BJ (cell line): ENCODE measurements around the gene PPP1R12B. TPM values are rescaled to one million over a fixed set of nuclear protein-coding genes. Genes with fewer than 3 reads are reported as not detected.

Experiments
- CTCF ChIA-PET: fragments of 350-600 bp; formaldehyde crosslinking; extraction: SDS; loops from one replicate; lab custom pipeline; 2021; ENCODE audit warnings: antibody characterized with exemption, inconsistent platforms; lab: Yijun Ruan, JAX
- POLR2A ChIA-PET: fragments of 300-600 bp; sonication (Branson Sonifier 250); formaldehyde crosslinking; extraction: SDS; loops from one replicate; lab custom pipeline; 2021; ENCODE audit warnings: antibody characterized with exemption; lab: Charles Lee
- DNase-seq: peaks from one replicate; pipeline ENCODE4 v3.0.0-alpha.2; 2011; ENCODE audit warnings: low read depth
- H3K27me3 ChIP-seq: 2 replicates; pipeline ENCODE4 v1.6.0; 2011; ENCODE audit warnings: low read length; ENCODE audit not compliant: control insufficient read depth, insufficient read depth
- H3K36me3 ChIP-seq: 2 replicates; pipeline ENCODE4 v1.5.1; 2011; ENCODE audit warnings: low read length; ENCODE audit not compliant: control insufficient read depth, insufficient read depth
- H3K4me3 ChIP-seq: 2 replicates; pipeline ENCODE4 v1.5.1; 2011; ENCODE audit warnings: low read depth, mild to moderate bottlenecking, control low read depth, low read length
- CTCF ChIP-seq: IDR thresholded peaks from 2 replicates; pipeline ENCODE4 v1.5.1; 2011; ENCODE audit warnings: low read depth, mild to moderate bottlenecking, control low read depth, inconsistent platforms, low read length, moderate library complexity; ENCODE audit not compliant: insufficient read depth
- polyA plus RNA-seq: library from polyadenylated mRNA; depleted of rRNA; stranded (reverse); fragments of >200 nt; gene quantifications from 2 replicates; pipeline ENCODE4 v1.2.3, GENCODE V29; 2011

Gene PPP1R12B
- polyA plus RNA-seq, 1 experiment, result 9.4 TPM

- ChIA-PET CTCF (interaction anchor here (1.0 to 2.5 kb wide), 6 partner anchors 9 to 224 kb away, joined by 3 to 11 read pairs (median 4); no protein-coding TSS in a partner anchor), POLR2A (no interaction called here)
- peaks cover 1% of the 10 kb centered on the region for H3K36me3 ChIP-seq
- DNase-seq, result no peak
- H3K4me3 ChIP-seq, result no peak overlapping the region
- no peak for TF ChIP-seq CTCF
- H3K27me3 ChIP-seq, result no peaks in the 10 kb centered on the region
Observed at GRCh38 chr1:202568410-202568809, 219.9 kb downstream of the PPP1R12B start.

GRCh38 chr1:202568826-202569225 lies 220.3 kb downstream of the PPP1R12B start:
- no peak for DNase-seq
- POLR2A ChIA-PET, result no interaction called here
- H3K36me3 ChIP-seq, result peaks cover 1% of the 10 kb centered on the region
- no peaks in the 10 kb centered on the region for H3K27me3 ChIP-seq
- CTCF ChIA-PET, result interaction anchor here (0.7 to 2.5 kb wide), 7 partner anchors 8 to 225 kb away, joined by 3 to 11 read pairs (median 4); no protein-coding TSS in a partner anchor
- TF ChIP-seq CTCF, result no peak
- no peak overlapping the region for H3K4me3 ChIP-seq

- Histone ChIP-seq H3K4me3 (no peak overlapping the region), H3K27me3 (no peaks in the 10 kb centered on the region), H3K36me3 (peaks cover 1% of the 10 kb centered on the region)
- CTCF ChIA-PET, result interaction anchor here (0.7 to 2.5 kb wide), 7 partner anchors 7 to 68 kb away, joined by 3 to 11 read pairs (median 4); no protein-coding TSS in a partner anchor
- POLR2A ChIA-PET, result no interaction called here
- DNase-seq, result no peak
- TF ChIP-seq CTCF, result no peak
Observed at GRCh38 chr1:202569393-202570322, 221.2 kb downstream of the PPP1R12B start.

- Histone ChIP-seq H3K4me3 (no peak overlapping the region), H3K36me3 (no peaks in the 10 kb centered on the region; the same call in 1 of the 2 replicates), H3K27me3 (no peaks in the 10 kb centered on the region)
- CTCF ChIA-PET, result interaction anchor here (0.6 to 4.2 kb wide), 17 partner anchors 10 to 501 kb away, joined by 3 to 30 read pairs (median 4); partner anchors contain the start of gene PPP1R12B
- POLR2A ChIA-PET, result no interaction called here
- DNase-seq, result no peak
- TF ChIP-seq CTCF, result peak; percentile 79
Observed at GRCh38 chr1:202571719-202572339, 223.3 kb downstream of the PPP1R12B start.

- TF ChIP-seq CTCF, result no peak
- no peaks in the 10 kb centered on the region for H3K27me3 ChIP-seq
- DNase-seq, result no peak
- H3K36me3 ChIP-seq, result no peaks in the 10 kb centered on the region; the same call in 1 of the 2 replicates
- ChIA-PET CTCF (interaction anchor here (1.3 to 4.2 kb wide), 4 partner anchors 11 to 66 kb away, joined by 4 to 30 read pairs (median 18); no protein-coding TSS in a partner anchor), POLR2A (no interaction called here)
- no peak overlapping the region for H3K4me3 ChIP-seq
Observed at GRCh38 chr1:202572867-202573266, 224.4 kb downstream of the PPP1R12B start.
